ENCODE measurements around the gene STAT6. TPM values are rescaled to one million over a fixed set of nuclear protein-coding genes. Genes with fewer than 3 reads are reported as not detected.
"Not testable (repeated sequence)": the region's sequence is repeated elsewhere in the genome, so short reads cannot be mapped to it uniquely, and the experiment has no call there.

Gene STAT6
- total and polyA plus RNA-seq, 2 donors (not counting 3 experiments of a cell fraction or from before 2014, with no cell fraction given): 136 to 147 TPM

DNA sequence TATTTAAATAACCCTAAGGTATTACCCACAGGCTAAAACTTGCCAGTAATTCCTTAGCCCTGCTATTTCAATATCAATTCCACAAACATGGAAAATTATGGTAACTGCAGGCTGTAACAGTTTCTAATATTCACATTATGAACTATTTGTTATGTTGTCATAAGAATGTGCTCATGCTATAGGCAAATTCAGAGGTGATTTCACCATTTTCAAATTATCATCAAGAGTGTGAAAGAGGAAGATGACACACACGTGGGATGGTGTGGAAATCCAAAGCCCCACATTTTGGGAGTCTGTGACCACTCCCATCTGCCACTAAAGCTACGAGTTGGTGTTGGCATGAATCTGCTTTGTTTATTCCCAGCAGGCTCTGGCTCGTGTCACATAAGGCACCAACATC is 55.3 kb downstream of the STAT6 start:
- intact Hi-C loops (cut with micrococcal nuclease): no loop called here
- Histone ChIP-seq H3K4me3 (replicated peaks in 1 of 3; ENCODE audit: insufficient read depth in 1 of 3, low read depth in 1 of 3, low read length in 3 of 3) (no peak overlapping the region), H3K27ac (ENCODE audit: insufficient read depth, low read depth, low read length) (no peak overlapping the region), H3K9me3 (replicated peaks; ENCODE audit: control insufficient read depth, insufficient read depth, low read length) (no peaks in the 10 kb centered on the region), H3K4me1 (ENCODE audit: control insufficient read depth, extremely low read depth, insufficient read depth, low read length) (no peaks in the 10 kb centered on the region), H3K27me3 (ENCODE audit: control insufficient read depth in 2 of 2, insufficient read depth in 2 of 2, low read length in 2 of 2) (peaks cover 0 to 1% of the 10 kb centered on the region in 2 experiments), H3K79me2 (ENCODE audit: control insufficient read depth, insufficient read depth, low read length) (no peaks in the 10 kb centered on the region), H3K4me2 (ENCODE audit: insufficient read depth, low read length) (no peak overlapping the region), H2AFZ (ENCODE audit: low read depth, low read length) (no peak overlapping the region), H4K20me1 (replicated peaks; ENCODE audit: control insufficient read depth, extremely low read depth, insufficient read depth, low read length) (no peaks in the 10 kb centered on the region), H3K9me1 (replicated peaks; ENCODE audit: control insufficient read depth, extremely low read depth, insufficient read depth, low read length) (no peaks in the 10 kb centered on the region), H3K9ac (replicated peaks; ENCODE audit: extremely low read depth, insufficient read depth, low read length) (no peak overlapping the region), H3K36me3 (ENCODE audit: control insufficient read depth in 2 of 2, extremely low read depth in 1 of 2, insufficient read depth in 2 of 2, low read length in 2 of 2) (peaks cover 6 to 10% of the 10 kb centered on the region in 2 experiments)
- FAIRE-seq (no peak), DNase-seq (ENCODE audit: low read depth, low spot score) (no peak)
- POLR2A ChIA-PET: no interaction called here
- TF ChIP-seq POLR2A (IDR thresholded peaks at IDR 0.05; ENCODE audit: low read depth, low read length): no peak
- TF ChIP-seq GATA2 (IDR thresholded peaks at IDR 0.05; ENCODE audit: insufficient read depth, insufficient read length, low read depth, low read length): no peak
- no peak for TF ChIP-seq FOS (IDR thresholded peaks at IDR 0.05; ENCODE audit: borderline replicate concordance, insufficient read depth, low read length)
- no peak for TF ChIP-seq EZH2 (IDR thresholded peaks at IDR 0.05; ENCODE audit: borderline replicate concordance, low read depth, low read length, severe bottlenecking)
- dilution Hi-C loops (cut with MboI; ENCODE audit: extremely low pct_ligation_motif_present, low sequenced_read_pairs): no loop called here
- CTCF ChIA-PET: interaction anchor here (1.3 kb wide), 1 partner anchor 54 kb away, joined by 3 read pairs; no protein-coding TSS in a partner anchor
- BruUV-seq (replicated peaks): no TSS peak

GRCh38 chr12:57053901-57054300 is 57.3 kb downstream of the STAT6 start:
- dilution Hi-C loops (cut with MboI; ENCODE audit: extremely low pct_ligation_motif_present, low sequenced_read_pairs); FAIRE-seq; H2AFZ ChIP-seq (ENCODE audit: low read depth, low read length); H4K20me1 ChIP-seq (replicated peaks; ENCODE audit: control insufficient read depth, extremely low read depth, insufficient read depth, low read length); H3K4me1 ChIP-seq (ENCODE audit: control insufficient read depth, extremely low read depth, insufficient read depth, low read length); H3K9me1 ChIP-seq (replicated peaks; ENCODE audit: control insufficient read depth, extremely low read depth, insufficient read depth, low read length); H3K36me3 ChIP-seq (ENCODE audit: control insufficient read depth in 2 of 2, extremely low read depth in 1 of 2, insufficient read depth in 2 of 2, low read length in 2 of 2); DNase-seq (ENCODE audit: low read depth, low spot score); H3K4me2 ChIP-seq (ENCODE audit: insufficient read depth, low read length); H3K9ac ChIP-seq (replicated peaks; ENCODE audit: extremely low read depth, insufficient read depth, low read length); BruUV-seq (replicated peaks); H3K27me3 ChIP-seq (ENCODE audit: control insufficient read depth in 2 of 2, insufficient read depth in 2 of 2, low read length in 2 of 2); intact Hi-C loops (cut with micrococcal nuclease); CTCF ChIA-PET; H3K9me3 ChIP-seq (replicated peaks; ENCODE audit: control insufficient read depth, insufficient read depth, low read length); H3K27ac ChIP-seq (ENCODE audit: insufficient read depth, low read depth, low read length); H3K4me3 ChIP-seq (replicated peaks in 1 of 3; ENCODE audit: insufficient read depth in 1 of 3, low read depth in 1 of 3, low read length in 3 of 3); POLR2A ChIA-PET; H3K79me2 ChIP-seq (ENCODE audit: control insufficient read depth, insufficient read depth, low read length): not testable (repeated sequence)

- H2AFZ ChIP-seq (ENCODE audit: low read depth, low read length); H4K20me1 ChIP-seq (replicated peaks; ENCODE audit: control insufficient read depth, extremely low read depth, insufficient read depth, low read length); FAIRE-seq; H3K9ac ChIP-seq (replicated peaks; ENCODE audit: extremely low read depth, insufficient read depth, low read length); H3K9me1 ChIP-seq (replicated peaks; ENCODE audit: control insufficient read depth, extremely low read depth, insufficient read depth, low read length); H3K9me3 ChIP-seq (replicated peaks; ENCODE audit: control insufficient read depth, insufficient read depth, low read length); H3K27me3 ChIP-seq (ENCODE audit: control insufficient read depth in 2 of 2, insufficient read depth in 2 of 2, low read length in 2 of 2); H3K4me3 ChIP-seq (replicated peaks in 1 of 3; ENCODE audit: insufficient read depth in 1 of 3, low read depth in 1 of 3, low read length in 3 of 3); H3K36me3 ChIP-seq (ENCODE audit: control insufficient read depth in 2 of 2, extremely low read depth in 1 of 2, insufficient read depth in 2 of 2, low read length in 2 of 2); POLR2A ChIA-PET; DNase-seq (ENCODE audit: low read depth, low spot score); CTCF ChIA-PET; BruUV-seq (replicated peaks); H3K27ac ChIP-seq (ENCODE audit: insufficient read depth, low read depth, low read length); H3K79me2 ChIP-seq (ENCODE audit: control insufficient read depth, insufficient read depth, low read length); H3K4me1 ChIP-seq (ENCODE audit: control insufficient read depth, extremely low read depth, insufficient read depth, low read length); dilution Hi-C loops (cut with MboI; ENCODE audit: extremely low pct_ligation_motif_present, low sequenced_read_pairs); intact Hi-C loops (cut with micrococcal nuclease); H3K4me2 ChIP-seq (ENCODE audit: insufficient read depth, low read length): not testable (repeated sequence)
Measured at GRCh38 chr12:57053146-57053545, 58.0 kb downstream of the STAT6 start.

Data from endothelial cell of umbilical vein (primary cell).